ENCODE data around the gene ITGA5. TPM values are rescaled to one million over a fixed set of nuclear protein-coding genes. Genes with fewer than 3 reads are reported as not detected.
"Not testable (repeated sequence)": the region's sequence is repeated elsewhere in the genome, so short reads cannot be mapped to it uniquely, and the experiment has no call there.

ITGA5 gene
- total RNA-seq, 1 donor from 2014 or later: 53.5 TPM

- ATAC-seq (no peak), DNase-seq (ENCODE audit: missing footprints) (no peak)
- intact Hi-C loops (cut with DNase I): loop anchor here (10.0 kb wide), 1 partner anchor 360 kb away; the partner anchor contains the start of genes HOXC8 and HOXC9
These were observed 54.7 kb downstream of the ITGA5 start, which contains the start of gene GPR84 for GRCh38 chr12:54364413-54364812. GPR84 (minus strand) TSS chr12:54364486; CDS start chr12:54363851, 635 bp downstream.

GRCh38 chr12:54363618-54364017 lies 55.4 kb downstream of the ITGA5 start:
- ATAC-seq: no peak
- intact Hi-C loops (cut with DNase I): loop anchor here (10.0 kb wide), 1 partner anchor 359 kb away; the partner anchor contains the start of genes HOXC8 and HOXC9
- no peak for DNase-seq (ENCODE audit: missing footprints)

GRCh38 chr12:54363047-54363446 lies 56.0 kb downstream of the ITGA5 start:
- DNase-seq (ENCODE audit: missing footprints): no peak
- intact Hi-C loops (cut with DNase I): loop anchor here (10.0 kb wide), 1 partner anchor 358 kb away; the partner anchor contains the start of genes HOXC8 and HOXC9
- ATAC-seq: no peak

GRCh38 chr12:54360717-54361456 lies 58.2 kb downstream of the ITGA5 start:
- DNase-seq (ENCODE audit: missing footprints): peak; percentile 86
- intact Hi-C loops (cut with DNase I): loop anchor here (2.0 to 10.0 kb wide), 2 partner anchors 66 to 356 kb away; partner anchors contain the start of genes HOXC8 and HOXC9
- ATAC-seq: no peak

- no peak for DNase-seq (ENCODE audit: missing footprints)
These were observed 59.2 kb downstream of the ITGA5 start for GRCh38 chr12:54359762-54360351.

GRCh38 chr12:54358945-54359761 lies 59.9 kb downstream of the ITGA5 start:
- intact Hi-C loops (cut with DNase I): loop anchor here (1.0 to 2.0 kb wide), 2 partner anchors 20 to 139 kb away; no protein-coding TSS in a partner anchor
- DNase-seq (ENCODE audit: missing footprints) (peak; percentile 97), ATAC-seq (peak; percentile 99)

More at GRCh38 chr12:54359762-54360351, 59.2 kb downstream of the ITGA5 start:
- intact Hi-C loops (cut with DNase I): loop anchor here (1.0 to 10.0 kb wide), 4 partner anchors 21 to 355 kb away; partner anchors contain the start of genes HOXC8 and HOXC9
- no peak for ATAC-seq

- intact Hi-C loops (cut with DNase I): loop anchor here (2.0 kb wide), 1 partner anchor 20 kb away; no protein-coding TSS in a partner anchor
- ATAC-seq (no peak), DNase-seq (ENCODE audit: missing footprints) (no peak)
These were observed 60.7 kb downstream of the ITGA5 start for GRCh38 chr12:54358191-54358944.

- ATAC-seq (no peak), DNase-seq (ENCODE audit: missing footprints) (no peak)
- intact Hi-C loops (cut with DNase I): loop anchor here (2.0 kb wide), 1 partner anchor 19 kb away; no protein-coding TSS in a partner anchor
These were observed 61.4 kb downstream of the ITGA5 start for GRCh38 chr12:54357506-54358190.

GRCh38 chr12:54356951-54357356 lies 62.1 kb downstream of the ITGA5 start:
- no peak for DNase-seq (ENCODE audit: missing footprints)
- intact Hi-C loops (cut with DNase I): no loop called here
- ATAC-seq: no peak

GRCh38 chr12:54356228-54356627 lies 62.8 kb downstream of the ITGA5 start:
- ATAC-seq: no peak
- no peak for DNase-seq (ENCODE audit: missing footprints)
- intact Hi-C loops (cut with DNase I): no loop called here

- intact Hi-C loops (cut with DNase I): no loop called here
- DNase-seq (ENCODE audit: missing footprints) (no peak), ATAC-seq (no peak)
These were observed 63.8 kb downstream of the ITGA5 start for GRCh38 chr12:54355104-54355815.

- intact Hi-C loops (cut with DNase I); ATAC-seq: not testable (repeated sequence)
These were observed 64.8 kb downstream of the ITGA5 start for GRCh38 chr12:54354271-54354670.

GRCh38 chr12:54352891-54353874 lies 65.9 kb downstream of the ITGA5 start:
- ATAC-seq (peak; percentile 45), DNase-seq (ENCODE audit: missing footprints) (no peak)
- intact Hi-C loops (cut with DNase I): no loop called here

More at GRCh38 chr12:54354271-54354670, 64.8 kb downstream of the ITGA5 start:
- not testable (repeated sequence) for DNase-seq (ENCODE audit: missing footprints)

GRCh38 chr12:54352022-54352531 lies 67.0 kb downstream of the ITGA5 start:
- intact Hi-C loops (cut with DNase I): no loop called here
- DNase-seq (ENCODE audit: missing footprints) (no peak), ATAC-seq (peak; percentile 49)

GRCh38 chr12:54351341-54351740 lies 67.7 kb downstream of the ITGA5 start:
- DNase-seq (ENCODE audit: missing footprints): no peak

More at GRCh38 chr12:54351341-54351740, 67.7 kb downstream of the ITGA5 start:
- intact Hi-C loops (cut with DNase I): no loop called here
- no peak for ATAC-seq

All from Right ventricle myocardium inferior (tissue), 1 donor.